HG02610 (cell line): ENCODE measurements around the gene PCIF1.

Experiments used
- ATAC-seq: cut with Tn5 transposase; IDR thresholded peaks from one replicate; pipeline ENCODE4 v1.9.1; 2021; ENCODE audit warnings: mild to moderate bottlenecking, moderate library complexity; ENCODE audit not compliant: unreplicated experiment

The PCIF1 gene

GRCh38 chr20:45904583-45905504 lies 29.6 kb upstream of the PCIF1 start:
- no peak for ATAC-seq

GRCh38 chr20:45905505-45906079 lies 28.9 kb upstream of the PCIF1 start:
- no peak for ATAC-seq

GRCh38 chr20:45907219-45907948 lies 27.1 kb upstream of the PCIF1 start:
- ATAC-seq = no peak

GRCh38 chr20:45908084-45908483 lies 26.4 kb upstream of the PCIF1 start:
- ATAC-seq = no peak

DNA sequence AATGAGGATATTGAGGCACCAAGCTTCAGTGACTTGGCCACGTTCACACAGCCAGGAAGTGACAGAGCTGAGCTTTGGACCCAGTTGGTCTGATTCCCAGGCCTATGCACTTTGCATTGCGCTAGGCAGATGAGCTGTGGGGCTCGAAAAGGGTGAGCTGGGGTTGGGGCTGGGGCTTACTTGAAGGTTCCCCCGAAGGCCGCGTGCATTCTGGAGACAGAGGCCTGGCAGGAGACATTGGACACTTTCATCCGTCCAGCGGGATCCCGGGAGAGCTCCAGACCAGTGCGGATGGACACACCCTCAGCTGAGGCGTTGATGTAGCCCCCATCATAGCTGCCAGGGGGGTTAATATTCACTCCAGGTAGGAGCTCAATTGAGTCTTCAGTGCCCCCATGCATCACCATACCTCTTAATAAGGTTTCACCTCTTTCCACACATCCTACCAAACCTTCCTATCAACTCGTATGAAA lies 25.1 kb upstream of the PCIF1 start:
- ATAC-seq = no peak

- ATAC-seq = no peak
Measured at GRCh38 chr20:45909817-45910669, 24.4 kb upstream of the PCIF1 start.

GRCh38 chr20:45910670-45911485 lies 23.6 kb upstream of the PCIF1 start:
- ATAC-seq = peak; percentile 93

DNA sequence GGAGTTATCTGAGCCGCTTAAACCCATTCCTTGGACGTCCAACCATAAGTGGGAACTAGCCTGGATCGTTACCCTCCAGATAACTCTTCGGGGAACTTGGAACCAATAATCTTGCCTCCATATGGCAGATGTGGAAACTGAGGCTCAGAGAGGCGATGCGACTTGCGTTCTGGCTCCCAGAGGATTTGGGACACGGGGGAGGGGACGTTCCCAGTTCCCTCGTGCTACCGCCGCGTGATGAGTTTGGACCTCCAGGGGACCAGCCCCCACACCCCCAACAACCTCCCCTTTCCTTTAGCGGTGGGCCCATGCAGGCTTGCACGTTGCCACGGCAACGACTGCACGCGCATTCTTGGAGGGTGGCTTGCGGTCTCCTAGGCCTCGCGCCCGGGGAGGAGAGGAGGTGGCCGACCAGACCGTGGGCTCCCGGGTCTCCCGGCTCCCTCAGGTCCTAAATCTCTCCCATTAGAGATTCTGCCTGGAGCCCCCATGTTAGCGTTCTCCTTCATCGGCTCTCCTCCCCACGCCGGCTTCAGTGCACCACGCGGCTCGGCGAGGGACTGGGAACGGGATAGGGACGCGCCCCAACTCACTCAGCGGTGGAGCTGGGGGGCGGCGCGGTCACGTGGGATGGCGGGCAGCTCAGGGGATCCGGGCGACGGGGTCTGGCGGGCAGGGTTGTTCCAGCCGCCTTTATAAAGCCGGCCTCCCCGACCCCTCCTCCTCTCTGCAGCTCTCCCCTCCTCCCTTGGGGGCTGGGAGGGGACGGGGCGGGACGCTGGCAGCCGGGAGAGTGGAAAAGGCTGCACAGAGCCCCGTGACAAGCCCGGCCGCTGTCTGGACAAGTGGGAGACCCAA lies 22.8 kb upstream of the PCIF1 start, which contains the start of gene PLTP:
TSS of gene PLTP (minus strand) at position 670 of the 858 bp plus-strand sequence. CDS start 703 bp downstream, outside the sequence.
- no peak for ATAC-seq

DNA sequence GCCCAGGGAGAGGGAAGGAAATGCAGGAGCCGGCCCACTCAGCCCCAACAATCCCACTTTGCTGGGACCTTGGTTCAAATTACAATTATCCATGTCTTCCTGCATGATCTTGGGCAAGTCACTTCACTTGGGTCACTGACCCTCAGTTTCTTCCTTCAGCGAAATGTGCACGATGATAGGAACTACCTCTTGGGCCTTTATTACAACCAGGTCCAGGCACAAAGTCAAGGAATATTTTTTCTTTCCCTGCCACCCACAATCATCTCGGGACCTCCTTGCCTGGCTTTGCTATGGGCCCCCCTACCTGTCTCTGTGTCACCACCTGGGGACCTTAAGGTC lies 22.2 kb upstream of the PCIF1 start:
- no peak for ATAC-seq

- no peak for ATAC-seq
Measured at GRCh38 chr20:45913116-45913515, 21.4 kb upstream of the PCIF1 start.

DNA sequence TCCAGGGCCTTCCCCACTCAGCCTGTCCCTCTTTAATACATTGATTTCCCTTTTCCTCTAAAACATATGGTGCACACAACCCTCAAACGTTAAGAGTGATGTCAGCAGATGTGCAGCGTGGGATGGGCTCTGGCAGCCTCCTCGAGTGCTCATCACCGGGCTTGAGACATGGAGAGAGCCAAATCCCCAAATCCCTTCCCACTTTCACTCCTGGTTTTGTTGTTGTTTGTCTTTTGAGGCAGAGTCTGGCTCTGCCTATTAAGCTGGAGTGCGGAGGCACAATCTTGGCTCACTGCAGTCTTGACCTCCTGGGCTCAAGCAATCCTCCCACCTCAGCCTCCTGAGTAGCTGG lies 16.7 kb upstream of the PCIF1 start:
- ATAC-seq = no peak

GRCh38 chr20:45918182-45918737 lies 16.2 kb upstream of the PCIF1 start:
- ATAC-seq = no peak

DNA sequence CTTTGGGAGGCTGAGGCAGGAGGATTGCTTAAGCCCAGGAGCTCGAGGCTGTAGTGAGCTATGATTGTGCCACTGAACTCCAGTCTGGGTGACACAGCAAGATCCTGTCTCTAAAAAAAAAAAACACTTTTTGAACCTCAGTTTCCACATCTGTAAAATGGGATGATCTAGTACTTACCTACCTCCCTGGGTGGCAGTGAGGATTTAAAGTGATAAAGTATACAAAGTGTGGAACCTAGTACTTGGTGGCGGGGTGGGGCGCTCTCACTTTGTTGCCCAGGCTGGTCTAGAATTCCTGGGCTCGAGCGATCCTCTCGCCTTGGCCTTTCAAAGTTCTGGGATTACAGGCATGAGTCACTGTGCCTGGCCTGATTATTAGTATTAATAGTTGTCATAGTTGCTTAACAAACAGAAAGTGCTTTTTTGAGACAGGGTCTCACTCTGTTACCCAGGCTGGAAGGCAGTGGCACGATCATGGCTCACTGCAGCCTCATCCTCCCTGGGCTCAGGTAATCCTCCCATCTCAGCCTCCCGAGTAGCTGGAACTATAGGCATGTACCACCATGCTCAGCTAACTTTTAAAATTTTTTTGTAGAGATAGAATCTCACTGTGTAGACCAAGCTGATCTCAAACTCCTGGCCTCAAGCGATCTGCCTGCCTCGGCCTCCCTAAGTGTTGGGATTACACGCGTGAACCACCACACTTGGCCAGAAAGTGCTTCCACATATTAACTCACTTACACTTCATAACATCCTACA lies 15.5 kb upstream of the PCIF1 start:
- no peak for ATAC-seq

DNA sequence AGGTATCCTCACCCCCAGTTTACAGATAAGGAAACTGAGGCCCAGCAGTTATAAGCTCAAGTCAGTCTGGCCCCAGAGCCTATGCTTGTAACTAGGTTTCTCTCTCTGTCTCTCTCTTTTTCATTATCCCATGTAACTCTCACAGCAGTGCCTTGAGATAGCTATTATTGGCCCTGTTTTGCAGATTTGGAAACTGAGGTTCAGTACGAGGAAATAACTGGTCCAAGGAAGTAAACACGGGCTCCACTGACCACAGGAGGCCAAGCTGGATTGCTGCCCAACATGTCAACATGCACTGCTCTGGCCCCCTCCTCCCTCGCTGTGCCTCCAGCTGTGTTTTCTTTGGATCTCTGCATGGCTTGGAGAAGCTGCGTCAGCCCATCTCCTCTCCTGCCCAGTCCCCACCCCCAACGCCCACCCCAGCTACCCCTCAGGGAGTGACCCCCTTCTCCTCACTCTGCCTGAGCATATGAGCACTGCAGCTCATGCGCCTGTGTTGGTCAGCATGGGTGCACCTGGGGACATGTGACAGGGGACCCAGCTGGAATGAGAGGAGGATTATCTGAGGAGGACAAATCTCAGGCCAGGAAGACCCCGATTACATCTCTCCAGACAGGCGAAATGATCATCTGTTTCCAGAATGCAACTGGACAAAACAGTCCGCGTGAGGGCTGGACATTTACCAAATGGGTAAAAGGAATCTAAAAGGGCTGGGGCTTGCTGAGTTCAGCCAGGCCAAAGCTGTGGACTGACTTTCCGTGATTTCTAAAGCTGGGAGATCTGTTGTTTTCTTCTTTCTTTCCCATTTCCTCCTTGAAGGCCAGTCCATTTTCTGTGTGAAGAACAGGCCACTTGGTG lies 14.7 kb upstream of the PCIF1 start:
- no peak for ATAC-seq

GRCh38 chr20:45920462-45921336 lies 13.8 kb upstream of the PCIF1 start:
- no peak for ATAC-seq
